ENCODE data around the gene CAMKK1.
A peak's percentile ranks its signal among the peaks of the same experiment; 100 is the strongest.

DNA sequence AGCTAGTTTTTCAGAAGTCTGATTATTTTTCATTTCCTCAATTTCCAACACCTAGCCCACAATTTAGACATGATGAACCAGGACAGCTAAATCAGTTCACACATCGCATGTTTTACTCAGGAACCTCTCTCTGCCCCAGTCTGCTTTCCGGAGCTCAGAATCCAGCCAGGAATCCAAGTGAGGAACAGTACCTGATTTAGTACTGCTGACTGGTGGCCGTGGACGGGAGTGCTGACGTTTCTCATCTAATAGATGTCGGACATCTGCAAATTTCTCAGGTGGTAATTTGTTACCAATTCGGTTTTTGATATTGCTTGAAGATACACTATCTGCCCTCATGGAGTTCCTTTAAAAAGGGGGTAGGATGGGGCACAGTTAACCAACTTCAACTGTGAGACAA, 76.9 kb downstream of the CAMKK1 start:
- TF ChIP-seq EZH2 (IDR thresholded peaks at IDR 0.05; ENCODE audit: insufficient read depth, low read length): no peak
- TF ChIP-seq, protein P1, sequence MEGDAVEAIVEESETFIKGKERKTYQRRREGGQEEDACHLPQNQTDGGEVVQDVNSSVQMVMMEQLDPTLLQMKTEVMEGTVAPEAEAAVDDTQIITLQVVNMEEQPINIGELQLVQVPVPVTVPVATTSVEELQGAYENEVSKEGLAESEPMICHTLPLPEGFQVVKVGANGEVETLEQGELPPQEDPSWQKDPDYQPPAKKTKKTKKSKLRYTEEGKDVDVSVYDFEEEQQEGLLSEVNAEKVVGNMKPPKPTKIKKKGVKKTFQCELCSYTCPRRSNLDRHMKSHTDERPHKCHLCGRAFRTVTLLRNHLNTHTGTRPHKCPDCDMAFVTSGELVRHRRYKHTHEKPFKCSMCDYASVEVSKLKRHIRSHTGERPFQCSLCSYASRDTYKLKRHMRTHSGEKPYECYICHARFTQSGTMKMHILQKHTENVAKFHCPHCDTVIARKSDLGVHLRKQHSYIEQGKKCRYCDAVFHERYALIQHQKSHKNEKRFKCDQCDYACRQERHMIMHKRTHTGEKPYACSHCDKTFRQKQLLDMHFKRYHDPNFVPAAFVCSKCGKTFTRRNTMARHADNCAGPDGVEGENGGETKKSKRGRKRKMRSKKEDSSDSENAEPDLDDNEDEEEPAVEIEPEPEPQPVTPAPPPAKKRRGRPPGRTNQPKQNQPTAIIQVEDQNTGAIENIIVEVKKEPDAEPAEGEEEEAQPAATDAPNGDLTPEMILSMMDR (IDR thresholded peaks at IDR 0.05; ENCODE audit: insufficient read depth, low read depth, low read length): peak; percentile 6

Measured in astrocyte (in vitro differentiated cells and primary cell).